ENCODE measurements around the gene SERPINA3. TPM values are rescaled to one million over a fixed set of nuclear protein-coding genes. Genes with fewer than 3 reads are reported as not detected.

Gene SERPINA3
- total and polyA plus RNA-seq, 2 of the 8 experiments (the other 6 are each of a cell fraction or from before 2014, with no cell fraction given) = not detected

DNA sequence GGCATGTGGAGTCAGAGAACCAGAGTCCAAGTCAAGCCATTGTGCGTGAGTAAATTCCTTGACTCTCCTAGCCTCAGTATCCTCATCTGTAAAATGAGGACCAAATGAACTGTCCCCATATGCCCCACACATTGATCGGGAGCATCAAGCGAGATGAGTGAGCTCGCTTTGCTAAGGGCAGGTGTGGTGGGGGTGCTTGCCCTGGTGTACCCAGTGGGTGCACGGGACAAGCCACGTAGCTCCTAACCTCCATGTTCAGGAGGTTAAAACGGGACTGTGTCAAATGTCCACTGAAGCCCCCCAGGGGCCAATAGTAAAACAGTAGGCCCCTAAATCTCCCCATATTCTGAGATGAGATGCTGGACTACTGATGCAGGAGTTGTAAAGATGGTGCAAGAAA lies 60.9 kb downstream of the SERPINA3 start (continued):
- TF ChIP-seq TAF1 (IDR thresholded peaks at IDR 0.05; ENCODE audit: low read depth, low read length) (no peak), SP4 (IDR thresholded peaks at IDR 0.05; ENCODE audit: low read length) (no peak), SIRT6 (IDR thresholded peaks at IDR 0.05; ENCODE audit: low read length) (no peak), RFX5 (IDR thresholded peaks at IDR 0.05; ENCODE audit: borderline replicate concordance, low read depth, low read length) (no peak), GABPA (IDR thresholded peaks at IDR 0.05; ENCODE audit: borderline replicate concordance, insufficient read depth, low read length) (no peak)

Other genes with a start within 250 kb of the SERPINA3 start
- gene SERPINA2, start 245.7 kb upstream of the SERPINA3 start, total RNA-seq (2021; fragmentation: NEBNext Ultra II Directional; extraction: Animal tissue kit (Norgen Biotek cat#: 25700)) = not detected in 2 replicates
- gene SERPINA2, start 245.7 kb upstream of the SERPINA3 start, polyA plus RNA-seq (2011; rRNA removed) = not detected in 2 replicates
- not detected in 2 replicates for gene SERPINA1, start 223.8 kb upstream of the SERPINA3 start, total RNA-seq (2021; fragmentation: NEBNext Ultra II Directional; extraction: Animal tissue kit (Norgen Biotek cat#: 25700))
- gene SERPINA1, start 223.8 kb upstream of the SERPINA3 start, polyA plus RNA-seq (2011; rRNA removed) = 0.06 and 0.08 TPM in 2 replicates
- 0.39 and 0.65 TPM in 2 replicates for gene SERPINA11, start 159.6 kb upstream of the SERPINA3 start, total RNA-seq (2021; fragmentation: NEBNext Ultra II Directional; extraction: Animal tissue kit (Norgen Biotek cat#: 25700))
- gene SERPINA11, start 159.6 kb upstream of the SERPINA3 start, polyA plus RNA-seq (2011; rRNA removed) = 0.24 and 0.36 TPM in 2 replicates
- not detected in 2 replicates for gene SERPINA9, start 136.2 kb upstream of the SERPINA3 start, total RNA-seq (2021; fragmentation: NEBNext Ultra II Directional; extraction: Animal tissue kit (Norgen Biotek cat#: 25700))
- not detected in 2 replicates for gene SERPINA9, start 136.2 kb upstream of the SERPINA3 start, polyA plus RNA-seq (2011; rRNA removed)
- gene SERPINA12, start 102.9 kb upstream of the SERPINA3 start, total RNA-seq (2021; fragmentation: NEBNext Ultra II Directional; extraction: Animal tissue kit (Norgen Biotek cat#: 25700)) = not detected in 2 replicates
- gene SERPINA12, start 102.9 kb upstream of the SERPINA3 start, polyA plus RNA-seq (2011; rRNA removed) = not detected in 2 replicates
- gene SERPINA4, start 50.9 kb upstream of the SERPINA3 start, total RNA-seq (2021; fragmentation: NEBNext Ultra II Directional; extraction: Animal tissue kit (Norgen Biotek cat#: 25700)) = not detected in 2 replicates
- gene SERPINA4, start 50.9 kb upstream of the SERPINA3 start, polyA plus RNA-seq (2011; rRNA removed) = not detected in 2 replicates
- gene SERPINA5, start 31.0 kb upstream of the SERPINA3 start, total RNA-seq (2021; fragmentation: NEBNext Ultra II Directional; extraction: Animal tissue kit (Norgen Biotek cat#: 25700)) = 1.9 and 2.1 TPM in 2 replicates
- gene SERPINA5, start 31.0 kb upstream of the SERPINA3 start, polyA plus RNA-seq (2011; rRNA removed) = 1.6 and 1.8 TPM in 2 replicates
- 0.34 and 0.54 TPM in 2 replicates for gene GSC, start 157.7 kb downstream of the SERPINA3 start, total RNA-seq (2021; fragmentation: NEBNext Ultra II Directional; extraction: Animal tissue kit (Norgen Biotek cat#: 25700))
- gene GSC, start 157.7 kb downstream of the SERPINA3 start, polyA plus RNA-seq (2011; rRNA removed) = 0.17 and 0.25 TPM in 2 replicates